RKO (cell line): ENCODE data around the gene APOM.

Experiments used
- DNase-seq: peaks from one replicate; pipeline ENCODE4 v3.0.0-alpha.2; 2016; ENCODE audit warnings: low spot score

The APOM gene

DNA sequence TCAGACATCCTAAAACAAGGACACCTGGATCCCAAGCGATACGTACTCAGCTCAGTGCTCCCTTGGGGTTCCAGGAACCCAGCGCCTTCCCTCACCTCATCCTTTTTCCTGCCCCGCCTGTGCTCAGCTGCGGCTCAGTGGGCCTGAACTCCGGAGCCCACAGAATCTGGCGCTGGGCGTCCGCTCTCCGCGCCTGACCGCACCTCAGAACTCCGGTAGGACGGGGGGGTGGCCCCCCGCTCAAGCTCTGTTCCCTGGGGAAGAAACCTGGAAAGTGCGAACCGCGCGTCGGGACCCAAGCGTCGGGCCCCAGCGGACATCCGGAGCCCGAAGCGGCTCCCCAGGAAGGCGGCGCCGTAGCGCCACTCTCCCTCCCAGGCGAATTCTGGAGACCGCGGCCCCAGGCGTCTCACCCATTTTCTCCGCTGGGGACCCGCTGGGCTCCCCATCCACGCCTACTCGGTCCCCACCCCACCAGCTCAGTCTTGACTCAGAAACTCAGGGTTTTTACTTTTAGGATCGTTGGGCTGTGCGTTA, 25.5 kb downstream of the APOM start:
- DNase-seq = peak; percentile 77

DNA sequence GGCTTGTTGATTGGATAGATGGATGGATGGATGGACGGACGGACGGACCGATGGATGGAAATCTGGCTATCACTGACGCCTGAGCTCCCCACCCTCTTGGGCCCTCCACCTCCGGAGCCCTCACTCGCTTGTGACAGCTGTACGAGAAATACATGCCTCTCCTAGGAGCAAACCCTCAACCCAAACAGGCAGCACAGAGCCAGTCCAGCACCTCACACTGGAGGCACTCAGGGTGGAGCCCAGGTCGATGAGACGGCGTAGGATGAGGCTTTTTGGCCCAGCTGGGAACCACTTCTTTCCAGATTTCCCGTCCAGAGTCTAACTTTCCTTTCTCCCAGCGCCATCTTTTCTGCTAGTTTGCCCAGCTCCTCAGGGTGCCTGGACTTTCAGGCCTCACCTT, 27.9 kb downstream of the APOM start:
- no peak for DNase-seq

DNA sequence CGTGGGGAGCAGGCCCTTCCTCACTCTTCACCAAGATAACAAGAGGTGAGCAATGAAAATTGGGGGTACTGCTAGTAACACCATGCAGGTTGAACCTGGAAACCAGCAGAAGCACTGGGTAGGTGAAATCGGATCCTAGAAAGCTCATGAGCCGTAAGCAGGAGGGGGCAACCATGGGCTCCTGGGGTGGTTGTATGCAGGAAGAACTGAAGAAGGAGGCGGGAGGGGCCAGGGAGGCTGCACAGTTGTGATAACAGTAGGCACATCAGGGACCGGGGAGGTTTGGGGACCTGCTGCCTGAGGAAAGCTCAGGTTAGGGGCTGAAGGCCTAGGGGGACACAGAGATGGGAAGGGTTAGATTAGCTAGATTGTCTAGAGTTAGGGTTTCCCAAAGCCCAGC, 30.8 kb downstream of the APOM start:
- no peak for DNase-seq

DNA sequence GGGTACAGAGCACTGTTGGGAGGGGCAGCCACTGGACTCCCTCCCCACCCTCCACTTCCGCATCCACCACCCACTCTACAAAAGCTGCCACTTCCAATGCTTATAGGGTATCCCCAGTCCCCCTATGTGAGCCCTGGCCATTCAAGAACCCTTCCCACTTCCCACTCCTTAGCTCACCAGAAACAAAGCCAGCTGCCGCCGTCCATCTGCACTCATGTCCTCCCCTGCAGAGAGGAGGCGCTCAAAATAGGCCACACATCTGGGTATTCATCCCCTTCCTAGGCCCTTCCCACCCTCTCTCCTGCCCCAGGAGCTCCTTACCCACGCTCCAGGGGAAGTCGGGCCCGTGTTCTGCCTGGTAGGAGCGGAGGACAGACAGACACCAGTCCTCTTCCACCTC, 31.6 kb downstream of the APOM start:
- no peak for DNase-seq

DNA sequence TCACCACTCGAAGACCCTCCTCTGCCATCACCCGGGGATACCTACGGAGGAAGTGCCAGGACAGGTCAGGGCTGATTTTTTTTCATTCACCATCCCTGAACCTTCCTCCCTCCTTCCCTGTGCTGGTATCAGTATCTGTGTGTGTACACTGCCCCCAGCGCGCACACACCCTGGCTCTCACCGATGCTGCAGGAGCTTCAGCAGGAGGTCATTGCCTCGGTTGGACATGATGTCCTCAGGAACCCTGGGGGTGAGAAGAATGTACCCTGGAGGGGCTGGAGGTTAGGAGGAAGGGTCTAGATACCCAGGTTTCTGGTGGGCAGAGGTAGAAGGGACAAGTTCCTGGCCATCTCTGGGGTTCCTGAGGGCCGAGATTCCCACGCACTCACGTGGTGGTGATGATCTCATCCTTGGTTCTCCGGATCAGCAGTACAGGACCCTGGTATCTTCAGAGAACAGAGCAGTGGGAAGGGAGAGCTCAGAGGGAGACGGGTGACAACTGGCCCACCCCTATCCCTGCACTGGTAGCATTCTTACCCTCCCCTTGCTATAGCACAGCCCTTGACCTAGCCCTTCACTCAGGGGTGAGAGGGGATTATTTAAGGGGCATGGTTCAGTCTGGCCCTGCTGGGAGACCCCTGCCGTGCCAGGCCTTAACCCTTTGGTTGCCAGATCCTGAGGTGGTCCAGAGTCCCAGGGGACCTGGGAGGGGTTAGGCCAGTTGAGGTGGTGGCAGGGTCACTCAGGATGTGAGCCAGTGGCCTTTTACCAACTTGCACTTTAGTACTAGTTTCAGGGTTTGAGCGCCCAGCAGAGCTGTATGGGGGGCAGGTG, 32.4 kb downstream of the APOM start:
- DNase-seq = no peak

DNA sequence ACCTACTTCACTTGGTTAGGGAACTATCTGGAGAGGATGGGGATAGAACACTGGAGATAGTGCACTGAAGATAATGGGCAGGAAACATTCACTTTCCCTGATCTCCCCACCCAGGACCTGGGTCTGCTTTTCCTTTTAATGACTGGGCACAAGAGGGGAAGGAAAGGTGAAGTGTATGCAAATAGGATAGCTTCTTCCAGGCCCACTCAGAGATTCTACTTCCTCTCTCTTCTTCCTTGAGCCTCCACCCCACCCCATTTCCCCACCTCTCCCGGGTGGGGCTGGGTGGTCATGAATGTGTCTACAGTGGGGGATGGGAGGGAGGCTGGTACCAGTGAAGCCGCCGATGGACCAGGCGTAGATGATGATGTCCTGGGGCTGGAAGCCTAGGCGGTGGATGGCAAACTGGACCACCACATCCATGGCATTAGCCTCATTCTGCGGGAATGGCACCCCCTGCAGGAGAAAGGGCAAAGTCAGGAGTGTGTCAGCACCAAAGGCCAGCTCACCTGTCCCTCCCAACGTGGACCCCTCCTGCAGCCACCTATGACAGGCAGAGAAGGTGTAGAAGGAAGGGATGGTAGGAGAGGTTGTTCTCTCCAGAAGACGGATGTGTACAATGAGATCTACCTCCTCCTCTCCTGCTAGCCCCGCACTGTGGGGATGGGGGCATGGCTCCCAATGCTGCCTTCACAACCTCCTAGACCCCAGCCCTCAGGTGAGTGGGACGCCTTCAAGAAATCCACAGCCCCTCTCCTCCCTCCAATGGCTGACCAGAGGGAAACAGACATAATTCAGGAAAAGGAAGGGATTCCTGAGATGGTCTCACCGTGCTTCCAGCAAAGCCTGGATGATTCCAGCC, 33.8 kb downstream of the APOM start:
- no peak for DNase-seq

DNA sequence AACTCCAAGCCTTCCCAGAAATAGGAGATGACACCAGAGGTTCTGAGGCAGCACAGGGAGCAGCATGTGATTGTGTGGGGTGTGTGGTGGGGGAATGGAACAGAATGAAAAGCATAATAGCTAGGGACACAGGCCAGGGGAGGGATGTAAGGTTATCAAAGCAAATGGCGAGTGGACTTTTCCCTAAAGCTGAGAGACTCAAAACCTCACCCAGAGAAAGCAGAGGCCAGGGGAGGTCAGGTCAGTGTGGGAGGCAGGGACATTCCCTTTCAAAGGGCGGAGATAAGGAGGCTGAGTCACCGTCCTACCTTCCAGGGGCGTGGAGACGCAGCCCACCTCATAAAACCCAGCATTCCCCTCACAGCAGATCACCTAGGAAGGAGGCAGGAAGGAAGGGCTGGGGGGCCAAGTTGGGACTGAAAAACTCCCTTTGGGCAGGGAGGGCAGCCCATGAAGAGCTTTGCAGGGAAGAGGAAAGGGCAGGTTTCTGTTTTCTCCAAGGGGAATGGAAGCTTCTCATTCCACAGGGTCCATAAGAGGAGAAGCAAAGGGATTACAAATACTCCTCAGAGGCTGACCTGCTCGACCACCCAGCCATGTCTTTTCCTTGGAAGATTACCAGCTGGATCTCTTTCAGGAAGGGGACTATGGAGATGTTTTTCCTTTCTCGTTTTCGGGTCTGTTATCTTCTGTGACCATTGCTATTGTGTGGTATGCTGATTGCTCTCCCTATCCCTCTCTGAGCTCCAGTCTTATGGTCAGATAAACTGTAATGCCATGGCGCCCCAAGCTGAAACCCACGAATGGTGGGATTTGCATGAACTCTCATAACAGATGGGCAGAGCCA, 34.8 kb downstream of the APOM start:
- DNase-seq = no peak

DNA sequence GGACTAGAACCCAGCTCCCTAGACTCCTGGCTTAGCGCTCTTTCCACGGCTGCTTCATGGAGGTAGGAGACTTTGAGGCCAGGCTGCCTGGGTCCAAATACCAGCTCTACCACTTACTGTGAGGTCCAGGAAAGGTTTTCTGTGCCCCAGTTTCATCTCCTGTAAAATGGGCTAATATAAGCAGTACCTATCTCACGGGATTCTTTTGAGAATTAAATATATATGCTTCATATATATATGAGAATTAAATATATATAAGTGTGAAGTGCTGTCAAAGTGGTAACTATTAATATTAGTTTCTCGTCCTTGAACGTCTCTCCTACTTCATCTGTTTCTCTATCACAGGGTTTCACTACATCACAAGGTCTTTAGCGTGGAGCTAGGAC, 35.4 kb downstream of the APOM start:
- DNase-seq = no peak

DNA sequence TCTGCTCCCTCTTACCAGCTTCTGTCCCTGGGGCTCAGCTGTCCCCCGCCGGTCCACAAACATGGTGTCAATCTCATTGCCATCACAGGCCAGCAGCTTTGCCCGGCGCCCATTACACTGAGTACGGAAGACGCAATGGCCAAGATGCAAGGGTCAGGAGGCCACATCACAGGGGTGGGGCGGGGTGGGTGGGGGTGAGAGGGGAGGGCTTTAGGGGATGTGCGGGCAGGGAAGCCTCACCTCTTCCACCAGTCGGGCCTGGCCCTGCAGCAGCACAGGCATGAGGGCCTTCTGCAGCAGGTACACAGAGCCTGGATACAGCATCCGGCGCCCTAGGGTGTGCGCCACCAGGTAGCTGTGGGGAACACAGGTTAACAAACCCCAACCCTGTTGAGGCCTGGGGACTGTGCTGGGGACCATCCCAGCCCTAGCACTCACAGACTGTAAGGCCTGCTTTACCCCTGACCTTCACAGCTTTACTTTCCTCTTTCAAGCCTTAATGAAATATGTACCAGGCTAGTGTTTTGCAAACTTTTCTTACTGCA, 35.9 kb downstream of the APOM start:
- DNase-seq = no peak

DNA sequence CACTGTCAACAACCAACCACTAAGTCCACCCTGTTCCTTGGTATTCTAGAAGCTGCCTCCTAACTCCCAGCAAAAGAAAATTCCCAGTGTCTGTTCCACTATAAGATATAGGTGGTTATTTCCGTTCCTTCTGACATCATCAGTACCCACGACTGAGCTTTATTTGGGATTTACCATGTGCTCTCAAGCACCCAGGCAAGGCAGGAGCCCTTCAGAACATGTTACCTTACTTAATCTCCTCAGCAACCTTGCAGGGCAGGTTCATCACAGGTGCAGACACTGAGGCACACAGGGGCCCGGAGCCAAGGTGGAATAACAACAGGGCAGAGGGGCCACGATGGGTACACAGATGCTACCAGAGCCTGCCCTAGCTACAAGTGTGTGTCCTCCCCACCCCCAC, 36.7 kb downstream of the APOM start:
- DNase-seq = no peak

DNA sequence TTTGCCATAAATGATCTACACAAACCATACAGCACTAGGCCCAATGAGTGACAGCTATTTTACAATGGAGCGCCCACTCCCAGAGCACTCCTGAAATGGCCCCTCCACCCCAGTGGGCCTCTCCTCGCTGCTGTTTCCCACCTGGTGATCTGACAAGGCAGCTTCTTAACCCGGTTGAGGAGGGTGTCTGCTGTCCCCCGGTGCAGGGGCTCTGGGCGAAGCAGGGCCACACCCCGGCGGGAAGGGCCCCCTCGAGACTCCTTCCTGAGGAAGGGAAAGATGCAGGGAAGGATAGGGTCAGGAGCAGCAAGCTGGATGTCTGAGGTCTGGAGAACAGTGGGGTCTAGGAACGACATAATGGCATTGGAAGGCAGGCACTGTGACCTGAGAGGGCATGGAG, 37.2 kb downstream of the APOM start:
- DNase-seq = no peak

DNA sequence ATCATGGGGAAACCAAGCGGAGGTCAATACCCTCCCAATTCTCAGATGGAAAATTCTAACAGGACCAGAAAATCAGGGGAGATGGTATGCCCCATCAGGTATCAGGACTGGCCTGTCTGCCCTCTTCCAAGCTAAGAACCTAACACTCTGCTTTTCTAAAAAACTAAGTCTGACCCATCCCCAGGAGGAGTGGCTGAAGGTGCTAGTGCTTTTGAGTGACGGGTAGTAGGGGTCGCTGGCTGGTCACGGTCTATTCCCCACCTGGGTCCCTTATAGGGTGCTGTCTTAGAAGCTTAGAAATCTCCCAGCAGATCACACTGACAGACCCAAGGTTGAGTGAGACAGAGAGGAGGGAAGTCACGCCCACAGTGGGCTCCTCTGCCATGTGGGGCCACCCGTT, 37.8 kb downstream of the APOM start:
- no peak for DNase-seq

DNA sequence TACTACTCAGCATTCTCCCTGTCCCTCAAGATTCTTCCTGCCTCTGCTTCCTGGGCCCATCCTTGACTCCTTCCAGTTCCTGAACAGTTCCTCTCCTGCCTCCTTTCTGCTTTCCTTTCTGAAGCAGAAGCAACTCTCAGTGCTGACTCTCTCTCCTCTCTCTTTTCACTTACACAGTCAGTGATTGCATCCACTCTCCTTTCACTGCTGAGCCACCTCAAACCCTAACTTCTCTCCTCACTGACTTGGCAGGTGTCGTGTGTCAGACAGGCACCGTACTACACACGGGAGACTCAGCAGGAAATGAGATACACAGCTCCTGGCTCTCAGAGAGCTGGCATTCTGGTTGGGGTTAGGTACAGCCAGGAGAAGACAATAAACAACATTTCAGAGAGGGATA, 41.9 kb downstream of the APOM start:
- no peak for DNase-seq

DNA sequence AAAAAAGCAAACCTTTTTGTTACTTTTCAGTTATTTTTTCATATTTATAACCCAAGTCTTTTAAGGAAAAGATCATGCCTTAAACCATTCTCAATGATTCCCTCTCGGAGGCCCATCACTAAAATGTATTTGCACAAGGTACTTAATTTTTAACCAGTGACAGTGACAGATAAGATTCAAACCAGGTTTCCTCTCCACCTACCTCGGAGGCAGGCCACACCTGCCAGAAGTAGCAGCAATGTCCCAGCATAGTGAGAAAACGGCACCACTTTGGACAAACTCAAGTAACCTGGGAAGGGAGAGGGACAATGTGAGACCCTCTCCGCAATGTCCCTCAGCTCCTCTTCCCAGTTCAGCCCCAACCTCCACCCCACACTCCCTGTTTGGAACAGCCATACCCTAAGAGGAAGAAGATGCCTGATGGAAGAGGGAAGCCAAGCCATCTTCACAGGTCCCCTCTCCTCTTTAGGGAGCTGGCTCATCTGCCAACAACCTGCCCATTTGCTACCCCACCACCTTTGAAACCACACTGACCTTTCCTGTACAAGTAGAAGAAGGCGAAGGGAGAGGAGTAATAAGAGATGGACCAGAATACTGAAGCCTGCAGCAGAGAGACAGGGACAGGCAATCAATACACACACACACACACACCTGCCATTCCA, 45.2 kb downstream of the APOM start:
- DNase-seq = no peak

DNA sequence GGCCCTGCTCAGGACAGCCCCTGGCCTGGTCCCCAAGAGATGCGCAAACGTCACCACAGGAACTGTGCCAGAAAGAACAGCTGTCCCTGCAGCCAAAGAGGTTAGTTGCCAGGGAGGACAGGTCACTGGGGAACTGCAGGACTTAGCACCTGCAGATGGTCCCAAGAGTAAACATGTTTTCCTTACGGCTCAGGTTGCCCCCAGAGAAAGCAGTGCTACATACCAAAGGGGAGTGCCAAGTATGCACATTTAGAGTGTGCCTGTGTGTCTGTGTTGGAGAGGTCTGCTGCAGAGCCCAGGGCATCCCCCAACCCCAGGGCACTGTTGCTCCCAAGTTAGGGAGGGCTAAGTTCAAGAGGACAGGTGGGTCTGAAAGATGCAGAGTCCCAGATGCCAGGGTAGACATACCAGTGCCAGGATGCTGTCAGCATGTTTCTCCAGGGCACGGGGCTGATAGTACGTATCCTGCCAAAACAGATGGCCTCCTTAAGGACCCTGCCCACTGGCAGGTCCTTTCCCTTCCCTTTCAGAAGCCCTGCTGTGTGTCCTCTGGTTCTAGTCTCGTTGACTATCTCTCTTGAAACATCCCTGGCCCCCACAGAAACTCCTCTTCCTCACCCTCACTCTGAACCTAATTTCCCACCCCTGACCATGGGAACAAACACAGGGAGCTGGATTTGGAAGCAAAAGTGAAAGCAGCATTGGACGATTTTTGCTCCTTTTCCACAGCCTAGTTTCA, 46.1 kb downstream of the APOM start:
- DNase-seq = no peak

DNA sequence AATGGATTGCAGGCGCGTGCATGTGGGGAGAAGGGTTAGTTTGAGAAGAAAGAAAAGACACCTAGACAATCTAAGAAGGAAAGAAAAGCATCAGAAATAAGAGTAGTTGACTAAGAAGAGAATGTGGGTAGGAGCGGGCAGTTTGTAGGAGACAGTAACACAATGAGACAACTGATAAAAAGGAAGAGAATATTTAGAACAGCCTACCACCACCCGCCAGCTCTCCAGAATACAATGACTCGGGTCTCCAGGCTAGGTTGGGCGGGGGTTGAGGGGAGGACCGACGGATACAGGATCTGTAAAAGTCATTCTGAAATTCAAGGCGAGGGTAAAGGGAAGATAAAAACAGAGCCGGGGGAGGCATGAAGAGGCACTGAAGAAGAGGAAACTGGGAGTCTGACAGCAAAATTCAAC, 46.7 kb downstream of the APOM start:
- DNase-seq = peak; percentile 16

DNA sequence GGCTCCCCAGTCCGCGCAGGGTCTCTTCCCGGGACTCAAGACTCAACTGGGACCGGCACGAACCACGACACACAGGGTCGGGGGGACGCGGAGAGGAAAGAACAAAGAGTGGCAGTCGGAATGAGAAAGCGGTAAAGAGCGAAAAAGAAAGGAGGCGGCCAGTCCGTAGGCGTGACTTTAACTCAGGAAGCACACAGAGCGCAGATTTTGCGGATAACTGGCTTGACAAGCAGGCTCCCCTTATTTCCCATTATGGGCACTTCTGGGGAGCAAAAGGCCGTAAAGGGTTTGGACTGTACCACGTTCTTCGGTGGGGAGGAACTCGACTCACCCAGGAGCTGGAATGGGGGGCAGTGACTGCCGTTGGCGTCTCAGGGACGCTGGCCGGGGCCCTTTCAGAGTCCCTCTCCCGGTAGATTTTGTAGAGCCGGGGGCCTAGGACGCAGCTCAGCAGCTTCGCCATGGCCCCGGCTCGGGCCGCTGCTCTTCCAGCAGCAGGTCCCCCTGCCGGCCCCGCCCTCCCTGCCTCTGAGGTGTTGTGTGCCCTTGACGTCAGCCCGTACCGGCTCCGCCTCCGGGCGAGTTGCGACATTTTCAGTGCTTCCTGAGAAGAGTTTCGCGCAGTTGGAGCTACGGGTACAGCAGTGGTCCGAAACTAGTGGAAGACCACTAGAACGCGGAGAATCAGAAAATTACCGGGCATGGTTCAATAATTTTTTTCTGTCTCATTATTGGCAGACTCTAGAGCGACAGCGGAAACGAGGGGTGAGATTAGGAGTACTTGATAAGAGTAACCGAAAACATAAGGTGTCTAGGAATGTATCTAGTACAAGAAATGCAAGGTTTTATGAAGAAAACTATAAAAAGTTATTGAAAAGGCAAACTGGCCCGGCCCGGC, 47.4 kb downstream of the APOM start, which contains the start of gene ABHD16A:
ABHD16A (minus strand) TSS at position 506 of the 898 bp plus-strand sequence; CDS start at position 463, 43 bp downstream.
- peak; percentile 98 for DNase-seq

DNA sequence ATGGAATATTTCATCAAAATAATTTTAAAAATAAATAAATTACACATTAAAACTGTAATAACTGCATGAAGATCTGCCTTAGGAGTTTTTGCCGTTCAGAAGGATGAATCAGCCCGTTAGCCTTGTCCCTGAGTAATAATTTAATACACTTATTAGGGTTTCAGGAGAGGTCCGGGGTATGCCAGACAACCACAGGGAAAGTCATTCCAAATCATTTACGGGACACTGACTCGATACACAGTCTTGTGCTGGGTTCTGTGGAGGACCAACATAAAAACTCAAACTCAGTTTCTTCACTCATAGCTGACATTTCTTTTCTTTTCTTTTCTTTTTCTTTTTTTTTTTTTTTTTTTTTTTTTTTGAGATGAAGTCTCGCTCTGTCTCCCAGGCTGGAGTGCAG, 50.2 kb downstream of the APOM start:
- no peak for DNase-seq

DNA sequence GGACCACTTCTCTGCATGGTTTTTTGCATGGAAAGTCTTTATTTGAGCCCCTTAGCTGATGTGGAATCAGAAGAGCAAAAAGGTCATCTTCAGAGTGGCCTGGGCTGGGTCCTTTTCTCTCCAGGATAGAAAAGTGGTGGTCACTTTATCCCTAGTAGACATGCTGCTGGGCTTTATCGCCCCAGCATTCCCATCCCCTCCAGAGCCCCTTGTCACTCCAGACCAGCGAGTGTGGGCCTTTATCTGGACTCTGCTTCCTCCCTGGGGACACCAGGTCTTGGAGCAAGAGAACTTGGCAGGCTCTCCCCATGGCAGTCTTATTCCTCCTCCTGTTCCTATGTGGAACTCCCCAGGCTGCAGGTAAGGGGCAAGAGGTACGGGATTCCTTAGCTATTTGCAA, 50.9 kb downstream of the APOM start, which contains the start of gene LY6G6F:
LY6G6F (plus strand) TSS at position 268 of the 400 bp plus-strand sequence; CDS start at position 309, 41 bp downstream.
- DNase-seq = no peak
